ENCODE measurements around the gene HYDIN. TPM values are rescaled to one million over a fixed set of nuclear protein-coding genes. Genes with fewer than 3 reads are reported as not detected.

The HYDIN gene
- total and polyA plus RNA-seq, 2 experiments from 2014 or later: 3.1 to 7.7 TPM

DNA sequence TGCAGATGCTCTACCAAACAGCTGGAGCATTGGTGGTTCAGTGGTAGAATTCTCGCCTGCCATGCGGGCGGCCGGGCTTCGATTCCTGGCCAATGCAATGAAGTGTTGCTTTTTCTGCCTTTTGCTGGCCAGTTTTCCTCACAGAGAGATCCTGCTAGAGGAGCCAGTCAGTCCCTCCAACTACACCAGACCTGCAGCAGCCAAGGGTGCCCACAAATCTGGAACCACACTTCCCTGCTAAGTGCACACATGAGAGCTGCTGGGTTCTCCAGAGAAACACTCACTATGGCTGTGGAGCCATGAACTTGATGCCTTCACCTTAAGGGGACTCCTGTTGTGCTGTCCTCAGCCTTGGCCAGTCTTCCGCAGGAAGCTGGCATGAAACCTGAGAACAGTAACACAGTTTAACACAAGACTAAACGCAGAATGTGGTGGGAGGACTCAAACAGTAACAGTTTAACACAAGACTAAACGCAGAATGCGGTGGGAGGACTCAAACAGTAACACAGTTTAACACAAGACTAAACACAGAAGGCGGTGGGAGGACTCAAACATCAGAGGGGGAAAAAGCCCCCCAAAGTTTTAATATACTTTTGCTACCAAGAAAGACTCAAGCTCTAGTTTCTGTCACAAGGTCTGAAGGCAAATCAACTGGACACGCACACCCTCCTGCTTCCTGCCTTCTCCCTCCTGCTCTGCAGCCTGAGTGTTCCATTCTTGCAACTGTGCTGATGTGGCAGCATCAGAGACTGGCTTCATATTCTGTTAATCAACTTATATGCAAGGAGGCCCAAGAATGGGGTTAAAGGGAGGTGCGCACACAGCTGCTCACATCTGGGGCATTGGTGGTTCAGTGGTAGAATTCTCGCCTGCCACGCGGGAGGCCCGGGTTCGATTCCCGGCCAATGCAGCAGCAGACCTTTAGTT is 441.6 kb downstream of the HYDIN start:
- Histone ChIP-seq H3K27ac (ENCODE audit: low read depth) (0 out of 2 replicates have a peak overlapping the region, but pooled peaks have one; percentile 19), H3K4me2 (no peak overlapping the region), H3K27me3 (ENCODE audit: insufficient read depth) (no peaks in the 10 kb centered on the region), H2AFZ (no peak overlapping the region), H3K9me2 (ENCODE audit: insufficient read depth) (no peaks in the 10 kb centered on the region), H3F3A (replicated peaks; ENCODE audit: low read depth) (no peaks in the 10 kb centered on the region), H4K20me1 (replicated peaks; ENCODE audit: insufficient read depth) (peaks cover 32% of the 10 kb centered on the region), H3K36me3 (ENCODE audit: insufficient read depth) (peaks cover 7% of the 10 kb centered on the region; the same call in 1 of the 2 replicates), H3K4me1 (ENCODE audit: insufficient read depth) (no peaks in the 10 kb centered on the region), H3K79me2 (replicated peaks; ENCODE audit: insufficient read depth) (peaks cover 38% of the 10 kb centered on the region), H3K4me3 (no peak overlapping the region)
- Mint-ChIP-seq H3K4me3 (no peak overlapping the region), H3K27ac (no peak overlapping the region), H3K27me3 (ENCODE audit: insufficient read depth, low read depth, poor library complexity) (peaks cover 20% of the 10 kb centered on the region), H3K9me3 (no peaks in the 10 kb centered on the region), H3K36me3 (ENCODE audit: low read depth) (peaks cover 15% of the 10 kb centered on the region), H3K4me1 (peaks cover 21% of the 10 kb centered on the region)
- no peak for DNase-seq (ENCODE audit: low spot score)
- TF ChIP-seq POLR2AphosphoS5 (IDR thresholded peaks at IDR 0.05; ENCODE audit: low read depth) (peak; percentile 43; the same call in 1 of the 2 replicates), CREB1 (CRISPR knock-in tag; IDR thresholded peaks at IDR 0.05; ENCODE audit: low read depth) (no peak)
- no peak; the same call in 2 of the 3 replicates for ATAC-seq

DNA sequence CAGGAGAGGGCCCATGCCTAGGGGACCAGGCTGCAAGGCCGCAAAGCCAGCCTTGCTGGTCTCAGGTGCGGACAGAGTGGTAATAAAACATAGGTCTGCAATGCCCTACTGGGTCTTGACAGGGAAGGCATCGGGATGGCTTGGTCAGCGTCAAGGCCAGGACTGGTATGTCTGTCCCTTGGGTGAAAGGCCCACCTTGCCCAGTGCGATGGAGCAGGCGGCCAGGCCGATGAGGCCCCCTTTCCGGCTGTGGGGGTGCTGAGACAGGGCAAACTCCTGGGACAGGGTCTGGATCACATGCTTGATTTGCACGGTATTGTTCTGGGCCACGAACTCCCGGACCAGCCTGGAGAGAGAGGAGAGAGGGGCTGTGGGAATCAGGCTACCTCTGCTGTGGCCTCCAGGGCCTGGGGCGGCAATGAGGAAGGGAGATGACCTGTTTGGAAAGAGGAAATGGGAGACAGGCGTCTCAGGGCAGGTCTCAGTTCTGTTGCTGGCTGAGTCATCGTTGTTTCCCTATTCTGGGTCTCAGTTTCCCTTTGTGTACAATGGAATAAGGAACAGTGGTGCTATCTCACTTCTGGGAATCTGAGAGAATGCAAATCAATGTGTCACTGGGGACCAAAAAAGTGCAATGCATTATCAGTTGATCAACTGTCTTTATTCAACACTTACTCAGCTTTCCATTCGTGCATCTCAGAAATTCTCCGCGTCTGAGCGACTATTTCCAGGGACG is 444.3 kb downstream of the HYDIN start:
- peaks cover 23% of the 10 kb centered on the region for H4K20me1 ChIP-seq (replicated peaks; ENCODE audit: insufficient read depth)
- H3K27ac ChIP-seq (ENCODE audit: low read depth): no peak overlapping the region
- H3K4me1 Mint-ChIP-seq: peaks cover 20% of the 10 kb centered on the region
- H3F3A ChIP-seq (replicated peaks; ENCODE audit: low read depth): no peaks in the 10 kb centered on the region
- peaks cover 11% of the 10 kb centered on the region for H3K79me2 ChIP-seq (replicated peaks; ENCODE audit: insufficient read depth)
- no peak for ATAC-seq
- peaks cover 42% of the 10 kb centered on the region for H3K36me3 Mint-ChIP-seq (ENCODE audit: low read depth)
- H3K9me2 ChIP-seq (ENCODE audit: insufficient read depth): no peaks in the 10 kb centered on the region
- no peak overlapping the region for H3K27ac Mint-ChIP-seq
- no peak overlapping the region for H2AFZ ChIP-seq
- no peaks in the 10 kb centered on the region for H3K27me3 ChIP-seq (ENCODE audit: insufficient read depth)
- H3K4me1 ChIP-seq (ENCODE audit: insufficient read depth): no peaks in the 10 kb centered on the region
- TF ChIP-seq STAT1 (IDR thresholded peaks at IDR 0.05; ENCODE audit: unreplicated experiment) (no peak), CREB1 (CRISPR knock-in tag; IDR thresholded peaks at IDR 0.05; ENCODE audit: low read depth) (no peak), JUNB (IDR thresholded peaks at IDR 0.05; ENCODE audit: unreplicated experiment) (no peak), NANOG (IDR thresholded peaks at IDR 0.05; ENCODE audit: borderline replicate concordance) (no peak), POLR2AphosphoS5 (IDR thresholded peaks at IDR 0.05; ENCODE audit: low read depth) (no peak), EZH2 (IDR thresholded peaks at IDR 0.05; ENCODE audit: low read depth, unreplicated experiment) (no peak), ZNF331 (CRISPR knock-in tag; IDR thresholded peaks at IDR 0.05; ENCODE audit: low read depth) (no peak), EZH2phosphoT487 (IDR thresholded peaks at IDR 0.05; ENCODE audit: unreplicated experiment) (no peak)
- H3K9me3 Mint-ChIP-seq: no peaks in the 10 kb centered on the region; the same call in 2 of the 3 replicates
- no peak overlapping the region for H3K4me3 Mint-ChIP-seq
- no peak overlapping the region for H3K4me2 ChIP-seq
- H3K36me3 ChIP-seq (ENCODE audit: insufficient read depth): peaks cover 12% of the 10 kb centered on the region; the same call in 1 of the 2 replicates
- peaks cover 21% of the 10 kb centered on the region for H3K27me3 Mint-ChIP-seq (ENCODE audit: insufficient read depth, low read depth, poor library complexity)
- DNase-seq (ENCODE audit: low spot score): no peak
- no peak overlapping the region for H3K4me3 ChIP-seq

Data from GM23338 (cell line).